ENCODE measurements around the gene ATF4. TPM values are rescaled to one million over a fixed set of nuclear protein-coding genes. Genes with fewer than 3 reads are reported as not detected.

ATF4 gene
- total and polyA plus RNA-seq, 8 donors, result 155 to 929 (median 419) TPM

DNA sequence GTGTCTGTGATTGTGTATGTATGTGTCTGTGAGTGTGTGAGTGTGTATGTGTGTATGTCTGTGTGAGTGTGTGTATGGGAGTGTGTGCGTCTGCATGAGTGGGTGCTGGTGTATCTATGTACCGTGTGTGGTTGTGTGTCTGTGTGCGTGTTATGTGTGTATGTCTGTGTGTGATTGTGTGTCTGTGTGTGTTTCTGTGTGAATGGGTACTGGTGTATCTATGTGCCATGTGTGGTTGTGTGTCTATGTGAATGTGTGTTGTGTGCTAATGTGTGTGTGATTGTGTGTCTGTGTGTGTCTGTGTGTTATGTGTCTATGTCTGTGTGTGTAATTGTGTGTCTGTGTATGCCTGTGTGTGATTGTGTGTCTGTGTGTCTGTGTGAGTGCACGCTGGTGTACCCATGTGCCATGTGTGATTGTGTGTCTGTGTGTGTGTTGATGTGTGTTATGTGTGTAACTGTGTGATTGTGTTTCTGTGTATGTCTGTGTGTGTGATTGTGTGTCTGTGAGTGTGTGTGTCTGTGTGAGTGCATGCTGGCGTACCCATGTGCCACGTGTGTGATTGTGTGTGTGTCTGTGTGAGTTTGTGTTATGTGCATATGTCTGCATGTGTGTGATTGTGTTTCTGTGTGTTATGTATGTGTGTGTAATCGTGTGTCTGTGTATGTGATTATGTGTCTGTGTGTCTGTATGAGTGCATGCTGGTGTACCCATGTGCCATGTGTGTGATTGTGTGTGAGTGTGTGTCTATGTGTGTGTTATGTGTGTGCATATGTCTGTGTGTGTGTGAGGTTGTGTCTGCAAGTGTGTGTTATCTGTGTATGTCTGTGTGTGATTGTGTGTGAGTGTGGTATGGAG is 43.4 kb downstream of the ATF4 start:
- intact Hi-C loops (cut with DNase I; ENCODE audit: low total_unique reads), result no loop called here
- 70 to 90% (median 83%) methylated on average over 7 of the region's 7 CpGs for WGBS, 5 donors
- Histone ChIP-seq H3K4me1 (no peaks in the 10 kb centered on the region), H3K4me3 (no peak overlapping the region), H3K27ac (no peak overlapping the region), H3K36me3 (no peaks in the 10 kb centered on the region), H3K9me3 (no peaks in the 10 kb centered on the region), H3K27me3 (peaks cover 2 to 67% (median 19%) of the 10 kb centered on the region in 3 donors)
- DNase-seq, result no peak
- no peak for TF ChIP-seq POLR2AphosphoS5 (IDR thresholded peaks at IDR 0.05)
- TF ChIP-seq, protein P1, sequence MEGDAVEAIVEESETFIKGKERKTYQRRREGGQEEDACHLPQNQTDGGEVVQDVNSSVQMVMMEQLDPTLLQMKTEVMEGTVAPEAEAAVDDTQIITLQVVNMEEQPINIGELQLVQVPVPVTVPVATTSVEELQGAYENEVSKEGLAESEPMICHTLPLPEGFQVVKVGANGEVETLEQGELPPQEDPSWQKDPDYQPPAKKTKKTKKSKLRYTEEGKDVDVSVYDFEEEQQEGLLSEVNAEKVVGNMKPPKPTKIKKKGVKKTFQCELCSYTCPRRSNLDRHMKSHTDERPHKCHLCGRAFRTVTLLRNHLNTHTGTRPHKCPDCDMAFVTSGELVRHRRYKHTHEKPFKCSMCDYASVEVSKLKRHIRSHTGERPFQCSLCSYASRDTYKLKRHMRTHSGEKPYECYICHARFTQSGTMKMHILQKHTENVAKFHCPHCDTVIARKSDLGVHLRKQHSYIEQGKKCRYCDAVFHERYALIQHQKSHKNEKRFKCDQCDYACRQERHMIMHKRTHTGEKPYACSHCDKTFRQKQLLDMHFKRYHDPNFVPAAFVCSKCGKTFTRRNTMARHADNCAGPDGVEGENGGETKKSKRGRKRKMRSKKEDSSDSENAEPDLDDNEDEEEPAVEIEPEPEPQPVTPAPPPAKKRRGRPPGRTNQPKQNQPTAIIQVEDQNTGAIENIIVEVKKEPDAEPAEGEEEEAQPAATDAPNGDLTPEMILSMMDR (IDR thresholded peaks at IDR 0.05), result no peak
- TF ChIP-seq POLR2A (IDR thresholded peaks at IDR 0.05), result peak in 1 of 4 donors; percentile 84
- no peak for TF ChIP-seq EP300 (IDR thresholded peaks at IDR 0.05)

DNA sequence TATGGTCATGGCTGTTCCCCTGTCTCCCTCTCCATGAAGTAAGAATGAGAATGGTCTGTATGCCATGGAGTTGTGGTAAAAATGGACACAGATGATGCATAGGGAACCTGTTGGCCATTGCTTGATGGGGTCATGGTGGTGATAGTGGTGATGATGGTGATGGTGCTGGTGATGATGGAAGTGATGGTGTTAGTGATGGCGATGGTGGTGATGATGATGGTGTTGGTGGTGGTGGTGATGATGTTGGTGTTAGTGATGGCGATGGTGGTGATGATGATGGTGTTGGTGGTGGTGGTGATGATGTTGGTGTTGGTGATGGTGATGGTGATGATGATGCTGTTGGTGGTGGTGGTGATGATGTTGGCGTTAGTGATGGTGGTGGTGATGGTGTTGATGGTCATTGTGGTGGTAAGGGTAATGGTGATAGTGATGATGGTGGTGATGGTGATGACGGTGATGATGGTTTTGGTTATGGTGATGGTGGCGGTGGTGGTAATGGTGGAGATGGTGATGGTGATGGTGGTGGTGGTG is 45.1 kb downstream of the ATF4 start:
- TF ChIP-seq POLR2AphosphoS5 (IDR thresholded peaks at IDR 0.05), result no peak
- TF ChIP-seq EP300 (IDR thresholded peaks at IDR 0.05), result no peak
- no peak for TF ChIP-seq POLR2A (IDR thresholded peaks at IDR 0.05)
- TF ChIP-seq, protein P1 (IDR thresholded peaks at IDR 0.05), result no peak
- intact Hi-C loops (cut with DNase I; ENCODE audit: low total_unique reads), result no loop called here
- H3K27me3 ChIP-seq, result peaks cover 0 to 53% (median 4%) of the 10 kb centered on the region in 3 donors
- no peaks in the 10 kb centered on the region for H3K9me3 ChIP-seq
- H3K4me3 ChIP-seq, result no peak overlapping the region
- WGBS, 5 donors, result 91 to 99% (median 96%) methylated on average over 5 of the region's 5 CpGs
- no peak for DNase-seq
- no peaks in the 10 kb centered on the region for H3K36me3 ChIP-seq
- no peak overlapping the region for H3K27ac ChIP-seq
- no peaks in the 10 kb centered on the region for H3K4me1 ChIP-seq

DNA sequence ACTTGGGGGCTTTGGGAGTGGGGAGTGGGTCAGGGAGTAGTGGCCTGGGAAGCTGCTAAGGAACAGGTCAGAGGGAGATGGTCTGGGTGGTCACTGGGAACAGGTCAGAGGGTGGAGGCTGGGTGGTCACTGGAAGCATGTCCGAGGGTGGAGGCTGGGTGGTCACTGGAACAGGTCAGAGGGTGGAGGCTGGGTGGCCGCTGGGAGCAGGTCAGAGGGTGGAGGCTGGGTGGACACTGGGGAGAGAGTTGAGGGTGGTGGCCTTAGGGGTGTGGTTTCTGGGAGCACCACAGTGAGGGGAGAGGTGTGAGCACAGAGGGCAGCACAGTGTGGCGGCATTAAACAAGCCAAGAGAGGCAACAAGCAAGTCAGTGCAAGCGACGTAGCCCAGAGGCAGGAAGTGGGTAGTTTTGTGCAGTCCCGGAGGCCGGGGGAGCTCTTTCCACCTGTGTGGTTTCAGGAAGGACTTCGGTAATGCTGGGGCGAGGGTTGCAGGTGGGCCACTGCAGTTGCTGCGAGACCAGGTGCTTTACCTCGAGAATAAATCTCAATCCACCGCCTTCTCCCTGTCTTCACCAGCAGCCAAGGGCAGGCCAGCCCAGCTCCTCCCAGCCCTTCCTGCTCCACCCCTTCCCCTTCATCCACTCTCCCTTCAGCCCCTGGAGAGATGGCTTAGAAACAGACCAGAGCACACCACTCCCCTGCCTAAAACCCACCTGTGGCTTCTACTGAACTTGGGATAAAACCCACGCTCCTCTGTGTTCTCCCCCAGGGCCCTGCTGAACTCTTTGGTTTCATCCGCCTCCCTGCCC is 47.0 kb downstream of the ATF4 start:
- Histone ChIP-seq H3K36me3 (no peaks in the 10 kb centered on the region), H3K4me3 (no peak overlapping the region), H3K4me1 (no peaks in the 10 kb centered on the region), H3K27ac (no peak overlapping the region), H3K9me3 (no peaks in the 10 kb centered on the region), H3K27me3 (peaks cover 0 to 53% (median 6%) of the 10 kb centered on the region in 3 donors)
- 47 to 65% (median 55%) methylated on average over 14 of the region's 14 CpGs for WGBS, 5 donors
- intact Hi-C loops (cut with DNase I; ENCODE audit: low total_unique reads), result no loop called here
- peak in 1 of 2 donors; percentile 36 for DNase-seq
- TF ChIP-seq, protein P1 (IDR thresholded peaks at IDR 0.05), result no peak
- TF ChIP-seq POLR2AphosphoS5 (IDR thresholded peaks at IDR 0.05) (no peak), POLR2A (IDR thresholded peaks at IDR 0.05) (no peak), EP300 (IDR thresholded peaks at IDR 0.05) (no peak)

DNA sequence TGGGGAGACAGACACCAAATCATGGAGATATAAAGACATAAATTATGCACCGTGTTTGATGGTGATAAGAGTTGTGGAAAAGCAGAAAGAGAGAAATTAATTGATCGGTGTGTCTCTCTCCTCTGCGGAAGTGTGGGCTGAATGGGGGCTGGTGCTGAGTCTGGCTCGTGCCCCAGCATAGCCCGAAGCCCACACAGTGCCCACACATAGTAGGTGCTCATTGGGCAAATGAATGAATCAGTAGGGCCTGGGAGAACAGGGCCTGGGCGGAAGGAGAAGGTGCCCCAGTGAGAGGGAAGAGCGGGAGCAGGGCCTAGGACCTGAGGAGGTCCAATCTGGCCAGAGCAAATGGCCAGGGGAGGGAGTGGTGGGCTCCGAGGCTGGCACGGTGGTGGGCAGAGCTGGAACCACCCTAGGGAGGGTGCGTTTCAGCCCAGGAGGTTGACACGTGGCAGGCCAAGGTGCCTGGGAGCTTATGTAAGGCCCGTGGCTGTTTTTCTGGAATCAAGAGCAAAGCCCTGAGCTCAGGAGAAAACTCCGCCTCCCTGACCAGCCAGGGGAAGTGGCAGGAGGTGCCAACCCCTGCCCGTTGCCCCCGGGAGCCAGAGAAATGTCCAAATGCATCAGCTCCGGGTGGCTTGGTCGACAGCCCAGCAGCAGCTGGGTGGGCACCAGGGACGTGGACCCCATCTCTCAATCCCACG is 48.1 kb downstream of the ATF4 start:
- H3K9me3 ChIP-seq, result no peaks in the 10 kb centered on the region
- peaks cover 0 to 45% (median 6%) of the 10 kb centered on the region in 3 donors for H3K27me3 ChIP-seq
- intact Hi-C loops (cut with DNase I; ENCODE audit: low total_unique reads), result no loop called here
- DNase-seq, result no peak
- no peak for TF ChIP-seq POLR2A (IDR thresholded peaks at IDR 0.05)
- no peak for TF ChIP-seq EP300 (IDR thresholded peaks at IDR 0.05)
- TF ChIP-seq, protein P1 (IDR thresholded peaks at IDR 0.05), result no peak
- TF ChIP-seq POLR2AphosphoS5 (IDR thresholded peaks at IDR 0.05), result no peak
- no peaks in the 10 kb centered on the region for H3K4me1 ChIP-seq
- WGBS, 5 donors, result 68 to 78% (median 74%) methylated on average over 15 to 19 of the region's 19 CpGs
- H3K27ac ChIP-seq, result no peak overlapping the region
- no peaks in the 10 kb centered on the region for H3K36me3 ChIP-seq
- H3K4me3 ChIP-seq, result no peak overlapping the region

All from stomach (tissue), 9 donors.